Pons (tissue), 1 donor: ENCODE data around the gene ALKBH2.

Source experiments
- DNase-seq: peaks from one replicate; pipeline ENCODE4 v3.0.0-alpha.2; 2016; ENCODE audit warnings: low spot score

ALKBH2 gene

DNA sequence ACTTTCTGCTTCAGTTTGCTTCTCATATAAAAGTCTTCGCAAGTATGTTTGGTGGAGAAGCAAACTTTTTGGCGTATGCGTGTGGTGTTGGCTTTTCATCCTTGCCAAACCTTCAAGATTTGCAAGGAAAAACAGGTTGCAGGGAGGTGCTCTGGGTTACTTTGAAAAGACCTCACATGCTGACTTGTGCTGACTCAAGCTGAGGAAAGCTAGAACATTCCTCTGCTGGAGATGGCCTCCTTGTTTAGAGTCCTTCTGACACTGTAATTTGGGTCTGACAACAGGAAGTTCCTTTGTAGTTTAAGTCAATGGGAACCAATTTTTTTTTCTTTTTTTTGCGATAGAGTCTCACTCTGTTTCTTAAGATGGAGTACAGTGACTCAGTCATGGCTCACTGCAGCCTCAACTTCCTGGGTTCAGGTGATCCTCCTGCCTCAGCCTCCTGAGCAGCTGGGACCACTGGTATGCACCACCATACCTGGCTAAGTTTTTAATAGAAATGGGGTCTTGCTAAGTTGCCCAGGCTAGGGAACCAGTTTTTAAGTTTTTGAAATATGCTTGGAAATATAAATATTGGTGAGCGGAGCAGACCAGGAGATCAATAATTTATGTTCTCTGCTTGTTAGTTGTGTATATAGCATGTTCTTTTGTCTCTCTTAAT, 20.5 kb upstream of the ALKBH2 start:
- DNase-seq, result no peak

DNA sequence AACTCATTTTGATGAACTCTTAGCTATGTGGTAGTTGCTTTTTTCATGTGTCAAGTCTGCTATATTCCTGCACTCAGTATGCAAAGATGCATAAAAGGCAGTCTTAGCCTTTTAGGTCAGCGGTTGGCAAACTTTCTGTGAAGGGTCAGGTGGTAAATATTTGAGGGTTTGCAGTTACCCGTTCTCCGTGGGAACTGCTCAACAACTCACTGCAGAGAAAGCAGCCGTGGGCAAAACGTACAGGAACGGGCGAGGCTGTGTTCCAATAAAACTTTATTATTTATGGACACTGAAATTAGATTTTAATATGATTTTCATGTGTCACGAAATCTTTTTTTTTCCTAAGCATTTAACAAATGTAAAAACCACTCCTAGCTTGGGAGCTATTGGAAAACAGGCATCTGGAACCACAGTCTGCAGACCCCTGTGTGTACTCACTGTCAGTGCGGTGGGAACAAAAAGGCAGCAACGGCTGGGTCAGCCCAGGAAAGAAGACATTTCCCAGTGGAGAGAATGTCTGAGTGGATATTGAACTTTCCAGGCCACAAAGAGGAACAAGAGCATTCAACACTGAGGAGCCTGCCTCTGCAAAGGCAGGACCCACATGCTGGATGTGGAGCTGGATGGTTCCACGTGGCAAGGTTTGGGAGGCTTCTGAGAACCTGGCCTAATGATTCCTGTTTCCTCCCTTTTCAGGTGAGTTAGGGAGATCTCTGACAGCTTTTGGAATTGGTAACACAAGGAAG, 19.6 kb upstream of the ALKBH2 start:
- no peak for DNase-seq

DNA sequence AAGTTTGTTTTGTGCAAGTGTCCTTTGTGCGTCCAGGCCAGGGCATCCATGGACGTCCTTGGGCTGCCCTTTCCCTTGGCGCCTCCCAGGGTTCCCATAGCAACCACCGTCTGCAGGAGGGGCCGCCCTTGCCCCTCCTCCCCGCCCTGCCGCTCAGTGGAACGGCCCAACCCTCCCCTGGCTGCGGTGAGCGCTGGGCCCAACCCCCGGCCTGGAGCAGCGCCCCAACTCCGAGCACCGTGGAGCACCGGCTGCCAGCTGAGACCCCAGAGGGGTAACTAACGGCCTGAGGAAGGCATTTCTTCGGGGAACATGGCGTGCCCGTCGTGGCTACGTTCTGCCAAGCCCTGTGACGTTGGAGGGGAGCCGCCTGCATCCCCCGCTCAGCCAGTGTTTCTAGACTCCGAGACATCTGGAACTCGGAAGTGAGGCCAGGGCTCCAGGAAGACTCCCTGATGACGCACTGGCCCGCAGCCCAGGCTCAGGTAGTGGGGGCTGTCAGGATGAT, 17.8 kb upstream of the ALKBH2 start:
- peak; percentile 90 for DNase-seq

DNA sequence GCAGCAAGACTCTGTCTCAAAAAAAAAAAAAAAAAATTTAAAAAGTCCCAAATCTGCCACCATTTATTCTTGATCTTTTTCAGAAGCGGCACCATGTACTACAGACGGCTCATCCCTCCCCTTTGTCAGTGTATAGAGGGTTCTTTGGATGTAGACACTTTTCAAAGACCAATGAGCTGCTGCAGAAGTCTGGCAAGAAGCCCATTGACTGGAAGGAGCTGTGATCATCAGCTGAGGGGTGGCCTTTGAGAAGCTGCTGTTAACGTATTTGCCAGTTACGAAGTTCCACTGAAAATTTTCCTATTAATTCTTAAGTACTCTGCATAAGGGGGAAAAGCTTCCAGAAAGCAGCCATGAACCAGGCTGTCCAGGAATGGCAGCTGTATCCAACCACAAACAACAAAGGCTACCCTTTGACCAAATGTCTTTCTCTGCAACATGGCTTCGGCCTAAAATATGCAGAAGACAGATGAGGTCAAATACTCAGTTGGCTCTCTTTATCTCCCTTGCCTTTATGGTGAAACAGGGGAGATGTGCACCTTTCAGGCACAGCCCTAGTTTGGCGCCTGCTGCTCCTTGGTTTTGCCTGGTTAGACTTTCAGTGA, 16.6 kb upstream of the ALKBH2 start:
- DNase-seq, result peak; percentile 41

DNA sequence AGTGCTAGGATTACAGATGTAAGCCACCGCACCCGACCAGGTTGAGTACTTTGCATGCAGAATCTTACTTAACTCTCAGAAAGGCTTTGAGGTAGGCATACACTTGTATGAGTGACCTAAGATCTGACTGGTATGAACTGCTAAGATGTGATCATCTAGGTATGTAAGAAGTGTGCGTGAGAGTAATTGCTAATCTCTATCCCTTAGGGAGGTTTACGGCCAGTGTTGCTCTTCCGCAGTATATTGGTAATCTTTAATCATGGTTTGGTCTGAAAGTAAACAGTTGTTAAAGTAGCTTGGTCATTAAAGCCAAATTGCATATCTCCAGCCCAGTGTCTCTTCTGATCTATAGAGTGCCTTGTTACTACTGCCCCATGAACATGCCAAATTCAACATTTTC, 11.9 kb upstream of the ALKBH2 start:
- DNase-seq, result no peak

DNA sequence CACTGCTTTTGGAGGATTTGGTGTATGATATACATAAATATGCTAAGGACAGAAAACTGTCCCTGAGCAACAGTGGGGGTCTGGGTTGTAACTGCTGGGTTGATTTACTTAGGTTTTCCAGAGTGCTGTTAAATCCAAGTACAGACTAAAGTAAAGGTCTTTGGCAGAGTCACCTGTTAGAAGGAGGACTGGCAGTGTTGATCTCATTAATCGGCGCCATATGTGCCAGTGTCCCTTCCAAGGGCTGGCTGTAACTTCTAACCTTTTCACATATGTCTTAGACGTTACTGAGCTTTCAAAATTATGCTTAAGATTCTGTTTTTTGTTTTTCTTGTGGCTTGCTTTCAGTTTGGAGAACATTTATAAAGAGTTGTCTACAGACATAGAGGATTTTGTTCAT, 9.2 kb upstream of the ALKBH2 start:
- DNase-seq, result no peak

DNA sequence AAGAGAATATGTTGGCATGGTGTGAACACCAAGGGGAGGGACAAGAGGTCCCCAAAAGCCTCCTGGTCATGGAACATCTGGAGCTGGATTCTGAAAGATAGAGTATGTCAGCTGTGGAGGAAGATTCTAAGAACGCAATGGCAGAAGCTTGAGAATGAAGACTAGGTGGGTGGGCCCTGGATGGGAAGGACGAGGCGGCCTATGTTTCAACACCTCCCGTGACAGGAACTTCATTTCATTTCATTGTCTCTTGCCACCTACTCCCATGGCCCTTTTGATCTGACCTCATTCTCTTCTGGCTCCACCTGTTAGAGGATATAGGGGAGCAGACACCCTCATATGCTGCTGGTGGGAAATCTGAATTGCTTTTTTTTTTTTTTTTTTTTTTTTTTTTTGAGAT, 7.5 kb upstream of the ALKBH2 start:
- no peak for DNase-seq

DNA sequence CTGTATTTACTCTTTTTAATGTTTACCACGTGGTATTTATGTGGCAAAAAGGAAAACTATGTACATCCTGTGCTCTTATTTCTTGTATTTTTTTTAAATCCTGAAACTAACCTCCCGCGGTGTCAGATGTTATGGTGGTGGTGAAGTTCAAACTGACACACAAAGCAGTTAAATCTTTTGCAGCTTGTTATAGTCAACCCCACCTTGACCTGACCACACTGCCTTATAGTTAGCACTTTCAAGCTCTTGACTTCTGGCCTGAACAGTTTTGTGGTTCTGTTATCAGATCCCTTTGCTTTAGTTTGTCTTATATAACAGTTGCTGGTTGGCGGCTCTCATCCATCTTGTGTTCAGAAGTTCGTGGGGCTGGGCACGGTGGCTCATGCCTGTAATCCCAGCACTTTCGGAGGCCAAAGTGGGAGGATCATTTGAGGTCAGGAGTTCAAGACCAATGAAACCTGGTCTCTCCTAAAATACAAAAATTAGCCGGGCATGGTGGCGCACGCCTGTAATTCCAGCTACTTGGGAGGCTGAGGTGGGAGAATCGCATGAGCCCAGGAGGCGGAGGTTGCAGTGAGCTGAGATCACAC, 6.3 kb upstream of the ALKBH2 start:
- no peak for DNase-seq

DNA sequence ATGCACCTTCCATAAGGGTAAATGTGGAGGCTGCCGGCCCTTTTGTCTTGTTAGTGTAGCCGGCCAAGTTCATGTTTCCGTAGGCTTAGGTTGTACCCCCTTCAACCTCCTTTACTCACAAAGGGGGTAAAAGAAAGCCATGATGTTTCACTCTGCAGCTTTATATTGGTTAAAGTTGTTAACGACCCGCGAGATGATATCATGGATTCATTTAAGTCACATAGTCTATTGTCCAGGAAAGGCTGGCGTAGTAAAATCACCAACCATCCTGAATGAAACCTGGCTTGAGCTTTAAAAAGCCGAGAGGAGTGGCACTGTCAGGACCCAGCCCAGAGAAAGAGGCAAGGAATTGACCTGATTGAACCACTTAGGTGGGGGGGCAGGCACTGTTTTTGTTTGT, 5.4 kb upstream of the ALKBH2 start:
- DNase-seq, result no peak

DNA sequence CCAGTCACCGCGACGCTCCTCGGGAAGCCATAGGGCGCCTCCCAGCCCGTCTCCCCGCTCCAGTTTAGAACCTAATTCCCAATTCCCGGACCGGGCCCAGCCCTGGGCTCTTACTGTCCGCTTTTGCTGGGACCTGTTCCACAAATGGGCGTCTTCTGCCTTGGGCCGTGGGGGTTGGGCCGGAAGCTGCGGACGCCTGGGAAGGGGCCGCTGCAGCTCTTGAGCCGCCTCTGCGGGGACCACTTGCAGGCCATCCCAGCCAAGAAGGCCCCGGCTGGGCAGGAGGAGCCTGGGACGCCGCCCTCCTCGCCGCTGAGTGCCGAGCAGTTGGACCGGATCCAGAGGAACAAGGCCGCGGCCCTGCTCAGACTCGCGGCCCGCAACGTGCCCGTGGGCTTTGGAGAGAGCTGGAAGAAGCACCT, 4.9 kb upstream of the ALKBH2 start:
- DNase-seq, result peak; percentile 31

DNA sequence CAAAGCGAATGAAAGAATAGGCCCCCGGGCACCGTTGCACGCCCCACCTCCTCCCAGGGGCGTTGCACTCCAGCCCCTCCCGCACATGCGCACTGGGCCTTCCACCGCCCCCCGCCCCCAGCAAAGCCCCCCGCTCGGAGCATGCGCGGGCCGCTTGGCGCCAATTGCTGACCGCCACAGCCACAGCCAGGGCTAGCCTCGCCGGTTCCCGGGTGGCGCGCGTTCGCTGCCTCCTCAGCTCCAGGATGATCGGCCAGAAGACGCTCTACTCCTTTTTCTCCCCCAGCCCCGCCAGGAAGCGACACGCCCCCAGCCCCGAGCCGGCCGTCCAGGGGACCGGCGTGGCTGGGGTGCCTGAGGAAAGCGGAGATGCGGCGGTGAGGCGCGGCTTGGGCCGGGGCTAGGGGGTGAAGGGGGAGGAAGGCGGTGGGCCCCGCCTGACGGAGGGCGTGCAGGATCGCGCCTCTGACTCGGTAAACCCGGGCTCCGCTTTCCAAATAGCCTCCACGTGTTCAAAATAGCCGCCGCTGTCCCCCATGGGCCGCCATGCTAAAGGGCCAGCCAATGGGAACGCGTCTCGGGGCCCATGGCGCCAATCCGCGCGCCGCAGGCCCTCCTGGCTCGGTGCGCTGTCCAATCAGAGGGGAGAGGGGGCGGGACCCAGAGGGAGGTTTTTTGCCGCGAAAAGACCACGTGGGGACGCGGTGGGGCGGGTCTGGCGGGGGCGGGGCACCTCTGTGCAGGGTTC, 4.3 kb upstream of the ALKBH2 start, which contains the start of gene UNG:
Gene UNG (plus strand): TSS at position 163 of the 748 bp plus-strand sequence. CDS start 83 bp downstream, at position 246.
- DNase-seq, result peak; percentile 94

DNA sequence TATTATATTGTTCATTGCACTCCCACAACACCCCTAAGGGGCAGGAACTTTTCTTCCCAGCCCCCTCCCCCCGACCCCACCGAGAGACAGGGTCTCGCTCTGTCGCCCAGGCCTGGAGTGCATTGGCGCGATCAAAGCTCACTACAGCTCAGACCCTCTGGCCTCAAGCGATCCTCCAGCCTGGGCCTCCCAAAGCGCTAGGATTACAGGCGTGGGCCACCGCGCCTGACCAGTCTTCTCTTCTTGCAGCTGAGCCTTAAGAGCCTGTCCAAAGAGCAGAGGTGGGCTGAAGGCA, 3.8 kb upstream of the ALKBH2 start:
- no peak for DNase-seq

DNA sequence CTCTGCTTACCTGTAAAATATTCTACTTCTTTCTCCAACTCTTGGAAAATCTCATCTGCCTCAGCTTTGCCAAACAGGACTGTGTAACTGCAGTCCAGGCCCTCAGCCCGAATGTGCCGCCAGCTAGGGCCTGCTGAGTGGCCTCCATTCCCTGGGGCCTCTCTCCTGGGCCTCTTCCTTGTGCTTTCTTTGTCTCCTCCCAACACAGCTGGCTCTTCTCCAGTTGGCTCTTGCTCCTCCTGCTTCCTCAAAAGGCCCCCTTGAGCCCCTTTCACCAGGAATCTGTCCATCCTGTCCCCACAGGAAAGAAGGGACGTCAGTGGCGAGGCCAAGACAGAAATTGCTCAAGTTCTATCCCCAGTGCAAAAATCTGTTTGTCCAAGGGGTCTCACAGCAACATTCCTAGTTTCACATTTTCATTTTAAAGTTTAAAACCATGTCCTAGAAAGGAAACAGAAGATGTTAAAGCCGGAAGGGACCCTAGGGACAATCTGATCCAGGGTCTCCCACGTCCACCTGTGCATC, 713 bp downstream of the ALKBH2 start:
- no peak for DNase-seq

DNA sequence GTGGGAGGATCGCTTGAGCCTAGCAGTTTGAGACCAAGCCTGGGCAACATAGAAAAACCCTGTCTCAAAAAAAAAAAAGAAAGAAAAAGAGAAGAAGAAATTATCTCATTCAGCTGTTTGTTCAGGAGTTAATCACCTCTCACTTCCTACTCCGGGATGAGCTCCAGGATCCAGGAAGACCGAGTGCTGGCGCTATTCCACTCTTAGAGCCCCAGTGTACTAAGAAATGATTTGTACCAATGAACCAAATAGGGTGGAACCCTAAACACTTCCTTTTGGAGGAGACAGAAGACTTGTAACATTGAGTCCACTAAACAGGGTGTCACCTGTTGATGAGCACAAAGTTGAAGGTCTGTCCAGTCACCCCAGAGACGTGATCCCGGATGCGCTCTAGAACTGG, 3.6 kb downstream of the ALKBH2 start:
- no peak for DNase-seq

DNA sequence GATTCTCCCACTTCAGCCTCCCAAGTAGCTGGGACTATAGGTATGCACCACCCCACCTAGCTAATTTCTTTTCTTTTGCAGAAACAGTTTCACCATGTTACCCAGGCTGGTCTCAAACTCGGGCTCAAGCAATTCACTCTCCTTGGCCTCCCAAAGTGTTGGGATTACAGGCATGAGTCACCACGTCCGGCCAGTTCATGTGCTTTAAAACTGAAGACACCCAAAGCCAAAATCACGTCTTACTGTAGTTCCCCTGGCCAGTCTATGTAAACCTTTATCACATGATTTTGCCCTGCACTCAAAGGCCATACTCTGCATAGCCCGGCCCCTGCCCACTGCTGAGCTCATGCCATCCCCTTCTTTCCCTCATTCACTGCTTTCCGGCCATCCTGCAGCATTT, 4.5 kb downstream of the ALKBH2 start:
- DNase-seq, result no peak

DNA sequence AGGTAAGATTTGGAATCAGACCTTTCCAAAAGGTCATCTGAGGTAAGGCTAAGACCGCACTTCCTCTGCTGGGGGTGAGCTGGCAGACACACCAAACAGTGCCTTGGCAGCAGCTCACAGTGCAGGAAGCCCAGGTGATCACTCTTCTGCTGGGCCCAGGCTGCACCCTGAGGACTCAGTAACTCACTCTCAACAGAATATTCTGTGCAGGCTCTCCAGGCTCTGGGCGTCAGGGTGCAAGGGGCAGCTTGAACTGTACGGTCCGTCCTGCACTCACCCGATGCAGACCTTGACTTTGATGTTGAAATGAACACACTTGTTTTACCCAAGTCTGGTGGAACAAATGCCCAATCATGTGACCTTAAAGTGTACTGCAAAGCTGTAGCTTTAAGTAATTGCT, 6.0 kb downstream of the ALKBH2 start:
- no peak for DNase-seq

DNA sequence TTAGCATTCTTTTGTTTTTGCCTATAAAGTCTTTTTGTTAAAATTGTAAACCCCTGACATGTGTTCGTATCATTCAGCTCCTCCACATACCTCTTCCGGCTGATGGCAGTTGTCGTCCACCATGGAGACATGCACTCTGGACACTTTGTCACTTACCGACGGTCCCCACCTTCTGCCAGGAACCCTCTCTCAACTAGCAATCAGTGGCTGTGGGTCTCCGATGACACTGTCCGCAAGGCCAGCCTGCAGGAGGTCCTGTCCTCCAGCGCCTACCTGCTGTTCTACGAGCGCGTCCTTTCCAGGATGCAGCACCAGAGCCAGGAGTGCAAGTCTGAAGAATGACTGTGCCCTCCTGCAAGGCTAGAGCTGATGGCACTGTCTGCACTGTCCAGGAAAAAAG, 7.7 kb downstream of the ALKBH2 start:
- DNase-seq, result no peak

DNA sequence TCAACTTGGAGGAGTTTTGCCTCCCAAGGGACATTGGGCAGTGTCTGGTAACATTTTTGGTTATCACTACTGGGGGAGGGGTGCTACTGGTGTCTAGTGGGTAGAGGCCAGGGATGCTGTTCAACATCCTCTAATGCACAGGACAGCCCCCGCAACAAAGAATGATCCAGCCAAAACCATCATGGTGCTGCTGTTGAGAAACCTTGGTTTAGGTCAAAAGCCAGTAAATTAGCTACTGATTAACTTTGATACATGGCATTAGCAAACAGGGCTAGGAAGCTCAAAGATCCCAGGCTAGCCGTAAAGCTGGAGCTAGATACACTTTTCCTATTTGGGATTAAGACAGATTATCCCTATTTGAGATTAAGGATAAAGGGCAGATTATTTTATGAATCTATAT, 8.8 kb downstream of the ALKBH2 start:
- DNase-seq, result no peak

DNA sequence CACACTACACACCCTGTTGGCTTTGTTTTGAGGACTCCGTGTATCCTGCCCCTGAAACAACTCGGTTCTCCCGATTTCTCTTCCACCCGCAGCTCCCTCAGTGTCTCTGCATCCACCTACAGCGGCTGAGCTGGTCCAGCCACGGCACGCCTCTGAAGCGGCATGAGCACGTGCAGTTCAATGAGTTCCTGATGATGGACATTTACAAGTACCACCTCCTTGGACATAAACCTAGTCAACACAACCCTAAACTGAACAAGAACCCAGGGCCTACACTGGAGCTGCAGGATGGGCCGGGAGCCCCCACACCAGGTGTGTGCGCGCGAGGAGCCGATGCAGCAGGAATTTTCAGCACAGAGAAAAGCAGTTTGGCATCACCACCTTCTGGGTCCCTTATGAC, 10.5 kb downstream of the ALKBH2 start:
- DNase-seq, result no peak

DNA sequence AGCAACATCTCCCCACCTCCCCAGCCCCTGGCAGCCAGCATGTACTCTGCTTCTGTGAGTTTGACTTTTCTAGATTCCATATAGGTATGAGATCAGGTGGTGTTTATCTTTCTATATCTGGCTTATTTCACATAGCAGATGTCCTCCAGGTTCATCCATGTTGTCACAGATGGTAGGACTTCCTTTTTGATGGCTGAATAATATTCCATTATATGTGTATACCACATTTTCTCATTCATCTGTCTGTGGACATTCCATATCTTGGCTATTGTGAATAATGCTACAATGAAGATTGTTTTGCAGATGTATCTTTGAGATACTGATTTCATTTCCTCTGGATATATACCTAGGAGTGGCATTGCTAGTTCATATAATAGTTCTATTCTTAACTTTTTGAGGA, 18.4 kb downstream of the ALKBH2 start:
- DNase-seq, result no peak

DNA sequence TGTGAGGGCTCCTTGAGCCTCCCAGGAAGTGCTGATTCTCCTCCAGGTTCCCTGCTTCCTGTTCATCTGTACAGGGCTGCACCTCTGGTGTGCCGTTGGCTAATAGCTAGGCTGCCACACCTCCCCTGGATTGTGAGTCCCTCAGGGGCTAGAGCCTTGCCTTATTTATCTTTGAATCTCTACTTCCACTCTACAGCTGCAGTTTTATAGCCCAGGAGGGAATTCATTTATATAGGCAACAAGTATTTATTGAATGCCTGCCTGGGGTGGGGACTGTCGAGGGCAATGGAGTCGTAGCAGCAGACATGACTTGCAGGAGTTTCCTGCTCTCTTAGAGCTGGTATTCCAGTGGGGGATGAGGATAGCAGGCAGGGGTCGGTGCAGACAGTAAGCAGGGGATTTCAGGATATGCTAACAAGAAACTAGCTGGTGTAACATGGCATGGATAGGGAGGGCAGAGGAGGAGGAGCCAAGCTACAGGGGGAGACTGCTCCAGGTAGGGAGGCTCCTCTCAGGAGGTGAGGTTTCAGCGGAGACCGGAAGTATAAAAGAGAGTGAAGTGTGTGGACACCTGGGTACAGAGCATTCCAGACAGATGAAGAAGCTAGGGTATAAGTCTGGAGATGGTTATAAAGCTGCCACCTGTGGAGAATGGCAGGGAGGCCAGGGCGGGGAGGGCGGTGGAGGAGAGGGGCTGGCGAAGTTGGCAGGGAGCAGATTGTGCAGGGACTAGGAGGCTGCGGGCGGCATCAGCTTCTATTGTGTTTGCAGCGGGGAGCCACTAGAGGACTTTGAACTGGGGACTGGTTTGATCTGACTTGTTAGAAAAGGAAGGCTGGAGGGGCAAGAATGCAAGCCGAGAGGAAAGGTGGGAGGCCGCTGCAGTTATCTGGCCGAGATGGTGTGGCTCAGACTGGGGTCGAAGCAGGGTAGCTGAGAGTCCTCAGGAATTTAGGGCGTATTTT, 23.7 kb downstream of the ALKBH2 start:
- no peak for DNase-seq
